K562 (cell line): ENCODE measurements around the gene TNNT3. TPM values are rescaled to one million over a fixed set of nuclear protein-coding genes. Genes with fewer than 3 reads are reported as not detected.

Experiments used
- ATAC-seq: fragments of 200-7000 bp; cut with Tn5 transposase; 3 replicates; pipeline ENCODE4 v1.9.1; 2020; ENCODE audit warnings: moderate library complexity
- BruUV-seq: library from RNA; stranded (reverse); fragments of 400-500 nt; replicated peaks from 2 replicates; lab custom pipeline; 2021; lab: Mats Ljungman, UMichigan
- CTCF ChIA-PET: fragments of 300-600 bp; formaldehyde crosslinking; extraction: SDS; loops from one replicate; lab custom pipeline; 2021; ENCODE audit warnings: low intra/inter-chr PET ratio; lab: Yijun Ruan, JAX
- POLR2A ChIA-PET: fragments of 300-600, 350-650 bp; sonication (Branson Sonifier 250); formaldehyde crosslinking; extraction: SDS; loops from one replicate; lab custom pipeline; 2021; ENCODE audit warnings: antibody characterized with exemption, inconsistent platforms; lab: Yijun Ruan, JAX
- DNase-seq, 4 experiments: peaks; one replicate each; pipeline versions ENCODE4 v3.0.0 to v3.0.0-alpha.2; 2011 to 2018; ENCODE audit warnings: low spot score in 3 of 4, mixed read lengths in 3 of 4; ENCODE audit errors: extremely low read depth in 1 of 4
- FAIRE-seq: peaks from 2 replicates; lab custom pipeline; 2011; peaks lifted over from hg19 to GRCh38; lab: Jason Lieb, UNC
- H2AFZ ChIP-seq: 2 replicates; pipeline ENCODE4 v1.6.0; 2011; ENCODE audit warnings: low read depth, low read length, control low read depth, inconsistent platforms
- H3K27ac ChIP-seq: fragments of 200-600 bp; 3 replicates; pipeline ENCODE4 v1.8.0; 2011; ENCODE audit warnings: low read depth, mild to moderate bottlenecking, control low read depth, inconsistent platforms, low read length, moderate library complexity, mixed read lengths; ENCODE audit errors: extremely low read depth
- H3K27me3 ChIP-seq, 2 experiments: fragments of 300-600 bp in 1 of 2; 2 replicates in 1 of 2; 3 replicates in 1 of 2; pipeline versions ENCODE4 v1.6.0 to v1.8.0; 2011; ENCODE audit warnings: inconsistent platforms in 2 of 2, low read length in 2 of 2, mild to moderate bottlenecking in 1 of 2, mixed read lengths in 1 of 2, moderate library complexity in 1 of 2; ENCODE audit not compliant: control insufficient read depth in 2 of 2, insufficient read depth in 2 of 2
- H3K36me3 ChIP-seq: fragments of 300-600 bp; 3 replicates; pipeline ENCODE4 v1.8.0; 2011; ENCODE audit warnings: mild to moderate bottlenecking, low read length, inconsistent platforms; ENCODE audit not compliant: control insufficient read depth, insufficient read depth
- H3K4me1 ChIP-seq, 2 experiments: fragments of 200-600 bp in 1 of 2; replicated peaks in 1 of 2; 2 replicates in 1 of 2; 3 replicates in 1 of 2; pipeline versions ENCODE4 v1.5.1 to v1.8.0; 2011; ENCODE audit warnings: inconsistent platforms in 2 of 2, low read length in 2 of 2, mild to moderate bottlenecking in 1 of 2, mixed read lengths in 1 of 2, moderate library complexity in 1 of 2; ENCODE audit not compliant: control insufficient read depth in 2 of 2, insufficient read depth in 2 of 2
- H3K4me2 ChIP-seq: 2 replicates; pipeline ENCODE4 v1.6.1; 2011; ENCODE audit warnings: low read length, control low read depth, inconsistent platforms, mixed read lengths; ENCODE audit not compliant: insufficient read depth
- H3K4me3 ChIP-seq: fragments of 200-600 bp; sonication (generic), shearing (Covaris generic); 2 replicates; pipeline ENCODE4 v1.5.1; 2016; ENCODE audit warnings: control low read depth, inconsistent platforms
- H3K79me2 ChIP-seq: fragments of 200-600 bp; 3 replicates; pipeline ENCODE4 v1.8.0; 2011; ENCODE audit warnings: low read length, inconsistent platforms; ENCODE audit not compliant: control insufficient read depth, insufficient read depth
- H3K9ac ChIP-seq, 2 experiments: 2 replicates each; pipeline versions ENCODE4 v1.6.0 to v1.6.1; 2011; ENCODE audit warnings: low read depth in 2 of 2, low read length in 2 of 2, control low read depth in 1 of 2, inconsistent platforms in 1 of 2, mild to moderate bottlenecking in 1 of 2, mixed read lengths in 1 of 2; ENCODE audit not compliant: insufficient read depth in 1 of 2
- H3K9me1 ChIP-seq: one replicate; pipeline ENCODE4 v1.6.0; 2011; ENCODE audit warnings: inconsistent platforms, mild to moderate bottlenecking, low read length, moderate library complexity; ENCODE audit not compliant: control insufficient read depth, insufficient read depth
- H3K9me3 ChIP-seq: replicated peaks from 2 replicates; pipeline ENCODE4 v1.5.1; 2011; ENCODE audit warnings: low read depth, low read length, inconsistent platforms; ENCODE audit not compliant: control insufficient read depth, insufficient read depth
- H4K20me1 ChIP-seq: replicated peaks from 2 replicates; pipeline ENCODE4 v1.6.1; 2011; ENCODE audit warnings: low read length, inconsistent platforms, mixed read lengths; ENCODE audit not compliant: control insufficient read depth, insufficient read depth
- CBX1 ChIP-seq: sonication (generic); IDR thresholded peaks from 2 replicates; pipeline ENCODE4 v1.6.1; 2016; ENCODE audit warnings: antibody characterized with exemption, low read depth, mild to moderate bottlenecking
- CUX1 ChIP-seq: fragments of 200-800 bp; sonication (Bioruptor generic); IDR thresholded peaks from 2 replicates; pipeline ENCODE4 v1.6.1; 2016; ENCODE audit warnings: missing genetic modification characterization, missing compliant biosample characterization
- HLTF ChIP-seq: fragments of 450-650 bp; IDR thresholded peaks from 2 replicates; pipeline ENCODE4 v1.6.1; 2016
- IRF9 ChIP-seq: fragments of 450-650 bp; IDR thresholded peaks from 2 replicates; pipeline ENCODE4 v1.6.1; 2016; ENCODE audit warnings: missing biosample characterization, missing genetic modification characterization
- KLF13 ChIP-seq: fragments of 450-650 bp; IDR thresholded peaks from 2 replicates; pipeline ENCODE4 v1.6.1; 2016; ENCODE audit warnings: missing genetic modification characterization, low read depth, mild to moderate bottlenecking, missing compliant biosample characterization, moderate library complexity, borderline replicate concordance
- NCOA6 ChIP-seq: fragments of 450-650 bp; IDR thresholded peaks from 2 replicates; pipeline ENCODE4 v1.6.1; 2017; ENCODE audit warnings: mild to moderate bottlenecking
- NONO ChIP-seq, 2 experiments: fragments of 200-400 bp in 1 of 2; fragments of 450-650 bp in 1 of 2; formaldehyde crosslinking in 1 of 2; IDR thresholded peaks; 2 replicates each; pipeline ENCODE4 v1.6.1; 2017; ENCODE audit warnings: low read depth in 2 of 2, mild to moderate bottlenecking in 2 of 2, moderate library complexity in 2 of 2, low read length in 1 of 2
- PHF21A ChIP-seq: fragments of 450-650 bp; IDR thresholded peaks from 2 replicates; pipeline ENCODE4 v1.6.1; 2017; ENCODE audit warnings: low read depth, borderline replicate concordance
- RBM17 ChIP-seq: fragments of 200-400 bp; formaldehyde crosslinking; IDR thresholded peaks from 2 replicates; pipeline ENCODE4 v1.6.1; 2017; ENCODE audit warnings: low read depth, mild to moderate bottlenecking, low read length, borderline replicate concordance
- SMAD3 ChIP-seq: fragments of 450-650 bp; formaldehyde crosslinking; conservative IDR thresholded peaks from 2 replicates; pipeline ENCODE4 v1.4.0; 2020; ENCODE audit warnings: mild to moderate bottlenecking
- ZBTB34 ChIP-seq: fragments of 250-450 bp; sonication (Bioruptor Pico); IDR thresholded peaks from 2 replicates; pipeline ENCODE4 v1.8.0; 2021; ENCODE audit warnings: mild to moderate bottlenecking, moderate library complexity
- ZKSCAN8 ChIP-seq: fragments of 200-800 bp; sonication (Bioruptor generic); IDR thresholded peaks from 2 replicates; pipeline ENCODE4 v1.6.1; 2016; ENCODE audit warnings: missing genetic modification characterization, missing compliant biosample characterization
- ZNF707 ChIP-seq: fragments of 250-450 bp; sonication (Bioruptor Pico); conservative IDR thresholded peaks from 2 replicates; pipeline ENCODE4 v1.8.0; 2022; ENCODE audit warnings: inconsistent platforms, mild to moderate bottlenecking, moderate library complexity
- WGBS: fragments of 100-300 bp; shearing (Covaris generic); methylation state at CpG from one replicate; pipeline ENCODE4 v1.1.6; 2016; ENCODE audit warnings: low coverage, mixed read lengths; ENCODE audit not compliant: insufficient coverage; ENCODE audit errors: missing lambda C conversion rate; 5-methylcytosine and 5-hydroxymethylcytosine counted together
- in situ Hi-C: fragments of 300-500 bp; cut with MboI; formaldehyde crosslinking; loops from 4 replicates; pipeline ENCODE4 v1.15.0; 2018; ENCODE audit warnings: inconsistent platforms, mixed read lengths
- intact Hi-C: fragments of 100-400 bp; cut with micrococcal nuclease; formaldehyde crosslinking; loops from 2 replicates; pipeline ENCODE4 v1.14.2; 2022
- polyA plus RNA-seq, 8 experiments: library from polyadenylated mRNA; depleted of rRNA in 4 of 8; stranded (reverse) in 5 of 8; unstranded in 3 of 8; fragments of >200 nt; fragmentation: Nextera tagmentation in 2 of 8; fragmentation: Illumina TruSeq in 1 of 8; extraction: Ambion mirVana in 2 of 8; extraction: Trizol in 1 of 8; gene quantifications; 2 replicates each; pipeline versions ENCODE4 v1.2.1 to v1.2.3, GENCODE V29; 2011 to 2014; ENCODE audit warnings: inconsistent platforms in 1 of 8, missing spikeins in 1 of 8
- total RNA-seq, 7 experiments: library from RNA; depleted of rRNA in 6 of 7; stranded (reverse); fragments of >200 nt in 6 of 7; fragmentation: Illumina TruSeq in 2 of 7; extraction: Trizol in 2 of 7; gene quantifications; 2 replicates each; pipeline versions ENCODE4 v1.2.1 to v1.2.3, GENCODE V29; 2011 to 2021; ENCODE audit warnings: low replicate concordance in 1 of 7

Gene TNNT3
- total and polyA plus RNA-seq, 9 of the 15 experiments (the other 6 are each of a cell fraction or from before 2014, with no cell fraction given), result 0.10 TPM; not detected in 8

DNA sequence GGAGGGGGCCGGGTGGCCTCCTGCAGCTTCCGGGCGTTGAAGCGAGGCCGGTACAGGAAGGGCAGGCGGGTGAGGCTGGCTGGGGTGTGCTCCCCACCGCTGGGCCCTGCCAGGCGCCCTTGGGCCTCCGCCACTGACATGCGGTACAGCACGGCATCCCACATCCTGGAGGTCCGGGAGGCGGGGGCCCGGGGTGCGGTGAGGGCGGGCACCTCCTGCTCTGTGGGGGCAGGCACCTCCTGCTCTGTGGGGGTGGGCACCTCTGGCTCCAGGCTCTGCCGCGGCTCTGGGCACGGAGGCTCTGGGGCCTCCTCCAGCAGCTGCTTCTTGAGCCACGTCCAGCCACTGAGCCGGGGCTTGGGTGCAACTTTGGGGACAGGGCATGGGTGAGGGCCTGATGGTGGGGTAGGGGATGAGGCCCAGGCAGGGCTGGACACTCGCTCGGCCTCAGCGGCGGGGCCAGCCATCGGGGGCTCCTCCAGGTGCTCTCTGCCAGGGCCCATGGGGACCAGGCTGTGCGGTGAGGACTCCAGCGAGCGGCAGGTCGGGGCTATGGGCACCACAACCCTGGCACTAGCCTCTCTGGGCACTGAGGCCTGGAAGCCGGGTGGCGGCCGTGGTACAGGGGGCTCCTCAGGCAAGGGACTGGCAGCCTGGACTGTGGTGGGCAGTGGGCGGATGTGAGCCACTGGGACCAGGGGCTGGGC lies 30.1 kb upstream of the TNNT3 start:
- POLR2A ChIA-PET, result no interaction called here
- no peak overlapping the region for H3K27ac ChIP-seq
- DNase-seq (no peak), FAIRE-seq (no peak)
- H3K9ac ChIP-seq, result no peak overlapping the region
- H3K9me3 ChIP-seq, result no peaks in the 10 kb centered on the region
- H3K27me3 ChIP-seq, result peaks cover 8 to 45% of the 10 kb centered on the region in 2 experiments; a peak in 4 of 5 replicates
- H3K4me1 ChIP-seq, result peaks cover 0 to 9% of the 10 kb centered on the region in 2 experiments; a peak in 1 of 5 replicates
- no peaks in the 10 kb centered on the region for H3K79me2 ChIP-seq
- H3K4me2 ChIP-seq, result no peak overlapping the region
- no peaks in the 10 kb centered on the region for H3K9me1 ChIP-seq
- peaks cover 4% of the 10 kb centered on the region for H4K20me1 ChIP-seq
- intact Hi-C loops, result no loop called here
- no peak for TF ChIP-seq KLF13 (tag)
- TF ChIP-seq ZBTB34 (CRISPR knock-in tag), result no peak
- no peak for TF ChIP-seq PHF21A
- no peak for TF ChIP-seq SMAD3 (CRISPR knock-in tag)
- no peak for TF ChIP-seq ZKSCAN8 (CRISPR knock-in tag)
- no peak for TF ChIP-seq HLTF
- no peak for TF ChIP-seq RBM17
- TF ChIP-seq IRF9 (tag), result no peak
- TF ChIP-seq CBX1, result no peak
- no peak for TF ChIP-seq NONO (IDR thresholded peaks at IDR 0.05; ENCODE audit: low read depth in 2 of 2, low read length in 1 of 2)
- no peak for TF ChIP-seq ZNF707 (CRISPR knock-in tag)
- TF ChIP-seq CUX1 (CRISPR knock-in tag), result no peak
- no peak for TF ChIP-seq NCOA6
- TF ChIP-seq, all 486 proteins: peak for 0
- no peak overlapping the region for H3K4me3 ChIP-seq
- no peak for ATAC-seq
- 6% methylated on average over 32 of the region's 34 CpGs for WGBS
- no TSS peak for BruUV-seq
- no peaks in the 10 kb centered on the region for H3K36me3 ChIP-seq
- CTCF ChIA-PET, result no interaction called here
- in situ Hi-C loops, result no loop called here
- no peak overlapping the region for H2AFZ ChIP-seq
